Gastrocnemius medialis (tissue), 4 donors: ENCODE measurements around the gene RGR. TPM values are rescaled to one million over a fixed set of nuclear protein-coding genes. Genes with fewer than 3 reads are reported as not detected.

Source experiments
- ATAC-seq, 2 donors: fragments of 150-250 bp; one replicate each; pipeline ENCODE4 v1.9.1; 2016
- DNase-seq, 2 donors: peaks; one replicate each; pipeline ENCODE4 v3.0.0-alpha.2; 2019
- H3K27ac ChIP-seq, 4 donors: fragments of 200-600 bp; sonication (generic); 1 replicate in 1 of 4; 2 replicates in 3 of 4; pipeline ENCODE4 v1.5.1; 2016 to 2018; ENCODE audit warnings: mild to moderate bottlenecking in 2 of 4, moderate library complexity in 1 of 4
- H3K27me3 ChIP-seq, 3 donors: fragments of 200-600 bp; sonication (generic) in 2 of 3; 1 replicate in 1 of 3; 2 replicates in 2 of 3; pipeline versions ENCODE4 v1.5.1 to v1.6.0; 2016 to 2019; ENCODE audit warnings: mild to moderate bottlenecking in 1 of 3, moderate library complexity in 1 of 3
- H3K36me3 ChIP-seq, 2 donors: fragments of 200-600 bp; sonication (generic) in 1 of 2; one replicate each; pipeline ENCODE4 v1.5.1; 2017 to 2018
- H3K4me1 ChIP-seq, 2 donors: fragments of 200-600 bp; sonication (generic) in 1 of 2; one replicate each; pipeline ENCODE4 v1.5.1; 2016 to 2017; ENCODE audit warnings: mild to moderate bottlenecking in 2 of 2
- H3K4me3 ChIP-seq, 4 donors: fragments of 200-600 bp; sonication (generic) in 3 of 4; 1 replicate in 1 of 4; 2 replicates in 3 of 4; pipeline ENCODE4 v1.5.1; 2016 to 2019; ENCODE audit warnings: mild to moderate bottlenecking in 2 of 4
- H3K9me3 ChIP-seq, 3 donors: fragments of 200-600 bp; sonication (generic) in 2 of 3; 1 replicate in 1 of 3; 2 replicates in 2 of 3; pipeline ENCODE4 v1.5.1; 2016 to 2019
- CTCF ChIP-seq, 5 experiments: fragments of 450-650 bp in 3 of 5; fragments of 200-600 bp in 2 of 5; sonication (generic) in 2 of 5; IDR thresholded peaks in 4 of 5; conservative IDR thresholded peaks in 1 of 5; 1 replicate in 4 of 5; 2 replicates in 1 of 5; pipeline ENCODE4 v1.5.1; 2016 to 2019; ENCODE audit warnings: antibody characterized with exemption in 5 of 5, mild to moderate bottlenecking in 3 of 5, moderate library complexity in 3 of 5
- POLR2A ChIP-seq, 2 donors: fragments of 450-650 bp; IDR thresholded peaks; one replicate each; pipeline ENCODE4 v1.6.1; 2017; ENCODE audit warnings: antibody characterized with exemption in 2 of 2, mild to moderate bottlenecking in 2 of 2, moderate library complexity in 2 of 2
- in situ Hi-C, 4 donors: fragments of 200-750 bp; cut with MboI; loops; one replicate each; pipeline versions ENCODE4 v1.15.0 to v1.8.0; 2017; ENCODE audit warnings: low sequenced_read_pairs in 4 of 4
- intact Hi-C: fragments of 100-400 bp; cut with DNase I; formaldehyde crosslinking; loops from one replicate; pipeline ENCODE4 v1.15.1; 2023; ENCODE audit warnings: low total_unique reads
- total RNA-seq, 4 donors: library from RNA; depleted of rRNA; stranded (reverse); fragments of >200 nt; gene quantifications; one replicate each; pipeline versions ENCODE4 v1.1.0 to v1.2.3, GENCODE V29; 2016

The RGR gene
- total RNA-seq, 4 donors from 2014 or later: 0.22 TPM; not detected in 3

- Histone ChIP-seq H3K4me3 (no peak overlapping the region), H3K4me1 (no peaks in the 10 kb centered on the region), H3K27ac (no peak overlapping the region), H3K27me3 (no peaks in the 10 kb centered on the region), H3K9me3 (no peaks in the 10 kb centered on the region), H3K36me3 (no peaks in the 10 kb centered on the region)
- no peak for DNase-seq
- in situ Hi-C loops (no loop called here), intact Hi-C loops (no loop called here)
- no peak for ATAC-seq
- TF ChIP-seq CTCF (IDR thresholded peaks at IDR 0.05 in 4 of 5, conservative IDR thresholded peaks at IDR 0.05 in 1 of 5): no peak
- no peak for TF ChIP-seq POLR2A (IDR thresholded peaks at IDR 0.05)
These were observed 41.8 kb downstream of the RGR start for GRCh38 chr10:84286695-84287094.

GRCh38 chr10:84288151-84288550 lies 43.3 kb downstream of the RGR start:
- TF ChIP-seq CTCF (IDR thresholded peaks at IDR 0.05 in 4 of 5, conservative IDR thresholded peaks at IDR 0.05 in 1 of 5) (no peak), POLR2A (IDR thresholded peaks at IDR 0.05) (no peak)

GRCh38 chr10:84289521-84290200 lies 44.8 kb downstream of the RGR start:
- H3K27ac ChIP-seq: no peak overlapping the region
- H3K36me3 ChIP-seq: no peaks in the 10 kb centered on the region
- ATAC-seq: no peak
- no peak for DNase-seq
- no peak overlapping the region for H3K4me3 ChIP-seq
- intact Hi-C loops (no loop called here), in situ Hi-C loops (no loop called here)
- no peak for TF ChIP-seq POLR2A (IDR thresholded peaks at IDR 0.05)
- no peaks in the 10 kb centered on the region for H3K4me1 ChIP-seq
- H3K9me3 ChIP-seq: no peaks in the 10 kb centered on the region
- H3K27me3 ChIP-seq: no peaks in the 10 kb centered on the region

More at GRCh38 chr10:84288151-84288550, 43.3 kb downstream of the RGR start:
- in situ Hi-C loops (no loop called here), intact Hi-C loops (no loop called here)
- DNase-seq: no peak
- no peak for ATAC-seq
- no peaks in the 10 kb centered on the region for H3K36me3 ChIP-seq
- H3K9me3 ChIP-seq: no peaks in the 10 kb centered on the region
- H3K4me1 ChIP-seq: no peaks in the 10 kb centered on the region
- H3K4me3 ChIP-seq: no peak overlapping the region
- H3K27ac ChIP-seq: no peak overlapping the region
- H3K27me3 ChIP-seq: no peaks in the 10 kb centered on the region

- H3K27ac ChIP-seq: no peak overlapping the region
- ATAC-seq: no peak
- H3K27me3 ChIP-seq: no peaks in the 10 kb centered on the region
- no peaks in the 10 kb centered on the region for H3K9me3 ChIP-seq
- TF ChIP-seq CTCF (IDR thresholded peaks at IDR 0.05 in 4 of 5, conservative IDR thresholded peaks at IDR 0.05 in 1 of 5): no peak
- no peak for TF ChIP-seq POLR2A (IDR thresholded peaks at IDR 0.05)
- no peak for DNase-seq
- no peaks in the 10 kb centered on the region for H3K36me3 ChIP-seq
- H3K4me3 ChIP-seq: no peak overlapping the region
- H3K4me1 ChIP-seq: no peaks in the 10 kb centered on the region
- in situ Hi-C loops: no loop called here
- intact Hi-C loops: no loop called here
These were observed 45.4 kb downstream of the RGR start for GRCh38 chr10:84290235-84290634.

- no peaks in the 10 kb centered on the region for H3K9me3 ChIP-seq
- no peaks in the 10 kb centered on the region for H3K27me3 ChIP-seq
- no peak for DNase-seq
- intact Hi-C loops: no loop called here
- no peak overlapping the region for H3K4me3 ChIP-seq
- no peak for ATAC-seq
- H3K27ac ChIP-seq: no peak overlapping the region
- H3K36me3 ChIP-seq: no peaks in the 10 kb centered on the region
- no peaks in the 10 kb centered on the region for H3K4me1 ChIP-seq
- TF ChIP-seq POLR2A (IDR thresholded peaks at IDR 0.05): no peak
- TF ChIP-seq CTCF (IDR thresholded peaks at IDR 0.05 in 4 of 5, conservative IDR thresholded peaks at IDR 0.05 in 1 of 5): no peak
- in situ Hi-C loops: no loop called here
These were observed 46.5 kb downstream of the RGR start for GRCh38 chr10:84291384-84291783.
